Gastroesophageal sphincter (tissue), 4 donors: Measurements from ENCODE around the gene MBNL3. TPM values are rescaled to one million over a fixed set of nuclear protein-coding genes. Genes with fewer than 3 reads are reported as not detected.

Experiments
- ATAC-seq: fragments of 150-250 bp; one replicate; pipeline ENCODE4 v1.9.1; 2016; ENCODE audit warnings: mild to moderate bottlenecking, moderate library complexity
- H3K27ac ChIP-seq, 4 donors: fragments of 200-600 bp; sonication (generic) in 3 of 4; 1 replicate in 3 of 4; 2 replicates in 1 of 4; pipeline ENCODE4 v1.5.1; 2016 to 2019
- H3K27me3 ChIP-seq: fragments of 200-600 bp; sonication (generic); one replicate; pipeline ENCODE4 v1.5.1; 2019
- H3K36me3 ChIP-seq, 2 donors: fragments of 200-600 bp; sonication (generic); one replicate each; pipeline ENCODE4 v1.5.1; 2019; ENCODE audit warnings: control low read depth in 1 of 2
- H3K4me1 ChIP-seq, 3 donors: fragments of 200-600 bp; sonication (generic); 1 replicate in 2 of 3; 2 replicates in 1 of 3; pipeline ENCODE4 v1.5.1; 2016 to 2019; ENCODE audit warnings: control low read depth in 2 of 3
- H3K4me3 ChIP-seq, 2 donors: fragments of 200-600 bp; sonication (generic); one replicate each; pipeline ENCODE4 v1.5.1; 2019; ENCODE audit warnings: mild to moderate bottlenecking in 1 of 2, moderate library complexity in 1 of 2
- H3K9me3 ChIP-seq, 3 donors: fragments of 200-600 bp; sonication (generic); one replicate each; pipeline ENCODE4 v1.5.1; 2017 to 2019; ENCODE audit warnings: control low read depth in 2 of 3
- EP300 ChIP-seq: sonication (generic); formaldehyde crosslinking; IDR thresholded peaks from one replicate; pipeline ENCODE4 v1.6.1; 2017; ENCODE audit warnings: antibody characterized with exemption, mild to moderate bottlenecking
- POLR2A ChIP-seq, 2 donors: fragments of 450-650 bp; IDR thresholded peaks; one replicate each; pipeline ENCODE4 v1.6.1; 2017; ENCODE audit warnings: antibody characterized with exemption in 2 of 2, mild to moderate bottlenecking in 2 of 2, moderate library complexity in 1 of 2
- POLR2AphosphoS5 ChIP-seq: sonication (generic); formaldehyde crosslinking; IDR thresholded peaks from one replicate; pipeline ENCODE4 v1.6.1; 2017; ENCODE audit warnings: antibody characterized with exemption
- WGBS, 2 donors: methylation state at CpG; one replicate each; pipeline ENCODE4 v1.1.5; 2018; ENCODE audit warnings: low coverage in 1 of 2; 5-methylcytosine and 5-hydroxymethylcytosine counted together
- total RNA-seq, 4 donors: library from RNA; depleted of rRNA; stranded (reverse); fragments of >200 nt; gene quantifications; one replicate each; pipeline ENCODE4 v1.1.0, GENCODE V29; 2016
- TF ChIP-seq, protein P1 (sequence below), 4 experiments: fragments of 200-600 bp in 2 of 4; fragments of 450-650 bp in 2 of 4; sonication (generic) in 1 of 4; IDR thresholded peaks; one replicate each; pipeline ENCODE4 v1.5.1; 2017 to 2019; ENCODE audit warnings: antibody characterized with exemption in 4 of 4, mild to moderate bottlenecking in 2 of 4, moderate library complexity in 2 of 4

Gene MBNL3
- total RNA-seq, 4 donors from 2014 or later: 3.9 to 13.5 (median 5.5) TPM

DNA sequence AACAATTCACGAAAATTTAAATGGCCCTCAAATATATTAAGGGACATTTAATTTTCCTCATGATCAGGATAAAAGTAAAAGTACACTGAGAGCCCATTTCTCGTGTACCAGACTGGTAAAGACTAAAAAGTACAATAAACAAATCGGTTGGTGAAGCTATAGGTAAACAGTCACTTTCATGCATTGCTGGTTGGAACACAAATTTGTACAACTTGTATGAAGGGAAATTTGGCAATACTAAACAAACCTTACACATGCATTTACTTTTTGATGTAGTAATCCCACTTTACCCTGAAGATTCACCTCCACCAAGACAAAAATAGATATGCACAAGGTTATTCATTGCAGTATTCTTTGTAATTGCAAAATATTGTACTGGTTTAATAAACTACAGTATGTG is 31.4 kb upstream of the MBNL3 start:
- Histone ChIP-seq H3K27me3 (no peaks in the 10 kb centered on the region), H3K36me3 (no peaks in the 10 kb centered on the region), H3K27ac (no peak overlapping the region), H3K9me3 (no peaks in the 10 kb centered on the region), H3K4me1 (no peaks in the 10 kb centered on the region), H3K4me3 (no peak overlapping the region)
- WGBS, 2 donors: 51 to 80% methylated on average over 3 of the region's 3 CpGs
- TF ChIP-seq EP300 (no peak), POLR2A (IDR thresholded peaks at IDR 0.05) (no peak), POLR2AphosphoS5 (no peak)
- TF ChIP-seq, protein P1, sequence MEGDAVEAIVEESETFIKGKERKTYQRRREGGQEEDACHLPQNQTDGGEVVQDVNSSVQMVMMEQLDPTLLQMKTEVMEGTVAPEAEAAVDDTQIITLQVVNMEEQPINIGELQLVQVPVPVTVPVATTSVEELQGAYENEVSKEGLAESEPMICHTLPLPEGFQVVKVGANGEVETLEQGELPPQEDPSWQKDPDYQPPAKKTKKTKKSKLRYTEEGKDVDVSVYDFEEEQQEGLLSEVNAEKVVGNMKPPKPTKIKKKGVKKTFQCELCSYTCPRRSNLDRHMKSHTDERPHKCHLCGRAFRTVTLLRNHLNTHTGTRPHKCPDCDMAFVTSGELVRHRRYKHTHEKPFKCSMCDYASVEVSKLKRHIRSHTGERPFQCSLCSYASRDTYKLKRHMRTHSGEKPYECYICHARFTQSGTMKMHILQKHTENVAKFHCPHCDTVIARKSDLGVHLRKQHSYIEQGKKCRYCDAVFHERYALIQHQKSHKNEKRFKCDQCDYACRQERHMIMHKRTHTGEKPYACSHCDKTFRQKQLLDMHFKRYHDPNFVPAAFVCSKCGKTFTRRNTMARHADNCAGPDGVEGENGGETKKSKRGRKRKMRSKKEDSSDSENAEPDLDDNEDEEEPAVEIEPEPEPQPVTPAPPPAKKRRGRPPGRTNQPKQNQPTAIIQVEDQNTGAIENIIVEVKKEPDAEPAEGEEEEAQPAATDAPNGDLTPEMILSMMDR (IDR thresholded peaks at IDR 0.05): no peak
- ATAC-seq: no peak

DNA sequence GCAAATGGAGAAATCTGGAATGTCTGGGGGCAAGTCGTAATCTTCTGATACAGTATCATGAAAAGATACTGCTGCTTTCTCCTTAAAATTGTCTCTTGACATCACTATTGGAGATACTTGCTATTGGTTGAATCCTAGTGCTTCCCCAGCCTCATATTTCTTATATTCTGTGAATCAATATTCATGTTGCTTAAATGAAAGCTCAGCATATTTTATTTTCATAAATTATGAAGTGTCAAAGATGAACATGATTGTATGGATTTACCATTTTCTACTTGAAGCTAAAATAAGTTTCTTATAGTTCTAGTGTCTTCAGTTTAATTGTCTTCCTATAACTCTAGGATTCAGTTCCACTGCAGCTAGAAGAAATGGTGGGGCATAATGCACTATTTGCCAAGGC is 29.6 kb upstream of the MBNL3 start:
- H3K36me3 ChIP-seq: no peaks in the 10 kb centered on the region
- H3K4me1 ChIP-seq: no peaks in the 10 kb centered on the region
- TF ChIP-seq POLR2AphosphoS5: no peak
- WGBS, 2 donors: 69 to 88% methylated on average over 1 of the region's 1 CpG
- no peak overlapping the region for H3K4me3 ChIP-seq
- H3K27ac ChIP-seq: no peak overlapping the region
- ATAC-seq: no peak
- no peaks in the 10 kb centered on the region for H3K27me3 ChIP-seq
- H3K9me3 ChIP-seq: no peaks in the 10 kb centered on the region

DNA sequence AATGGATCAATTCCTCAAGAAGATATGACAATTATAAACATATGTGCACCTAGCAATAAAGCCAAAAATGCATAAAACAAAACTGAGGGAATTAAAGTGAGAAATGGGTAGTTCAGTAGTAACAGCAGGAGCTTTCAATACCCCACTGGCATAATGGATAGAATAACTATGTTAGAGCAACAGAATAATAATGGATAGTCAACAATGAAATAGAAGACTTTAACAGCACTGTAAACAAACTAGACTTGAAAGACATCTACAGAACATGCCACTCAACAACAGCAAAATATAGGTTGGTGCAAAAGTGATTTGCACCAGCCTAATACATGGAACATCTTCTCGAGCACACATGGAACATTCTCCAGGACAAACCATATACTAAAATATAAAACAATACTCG is 20.0 kb upstream of the MBNL3 start:
- 69 to 95% methylated on average over 2 of the region's 2 CpGs for WGBS, 2 donors
- Histone ChIP-seq H3K4me1 (no peaks in the 10 kb centered on the region), H3K27me3 (no peaks in the 10 kb centered on the region), H3K36me3 (no peaks in the 10 kb centered on the region), H3K27ac (no peak overlapping the region), H3K4me3 (no peak overlapping the region), H3K9me3 (no peaks in the 10 kb centered on the region)
- no peak for ATAC-seq
- TF ChIP-seq, protein P1 (IDR thresholded peaks at IDR 0.05): no peak
- TF ChIP-seq POLR2A (IDR thresholded peaks at IDR 0.05) (no peak), EP300 (no peak), POLR2AphosphoS5 (no peak)

DNA sequence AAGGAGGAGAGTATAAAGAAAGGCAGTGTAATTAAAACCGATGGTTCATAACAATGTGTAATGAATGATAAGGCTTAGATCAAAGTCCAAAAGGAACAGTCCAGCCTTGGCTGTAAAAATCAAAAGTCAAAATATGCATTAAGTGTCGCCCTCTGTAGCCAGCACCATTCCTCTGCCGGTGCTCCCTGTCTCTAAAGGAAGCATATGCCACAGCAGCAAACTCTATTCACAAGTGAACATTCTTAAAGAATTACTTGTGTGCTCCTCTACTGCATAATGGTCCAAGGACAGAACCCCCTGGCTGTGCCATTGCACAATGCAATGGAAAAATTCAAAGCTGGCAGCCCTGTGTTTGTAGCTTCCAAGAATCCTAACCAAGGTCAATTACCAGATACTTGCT is 16.3 kb upstream of the MBNL3 start:
- Histone ChIP-seq H3K27me3 (no peaks in the 10 kb centered on the region), H3K9me3 (no peaks in the 10 kb centered on the region), H3K4me1 (no peaks in the 10 kb centered on the region), H3K36me3 (no peaks in the 10 kb centered on the region), H3K27ac (no peak overlapping the region), H3K4me3 (no peak overlapping the region)
- TF ChIP-seq POLR2A (IDR thresholded peaks at IDR 0.05) (no peak), EP300 (no peak), POLR2AphosphoS5 (no peak)
- TF ChIP-seq, protein P1 (IDR thresholded peaks at IDR 0.05): no peak
- WGBS, 2 donors: 55% methylated on average over 2 of the region's 3 CpGs; no CpG with 5 or more reads in 1 of the 2 donors
- ATAC-seq: no peak

DNA sequence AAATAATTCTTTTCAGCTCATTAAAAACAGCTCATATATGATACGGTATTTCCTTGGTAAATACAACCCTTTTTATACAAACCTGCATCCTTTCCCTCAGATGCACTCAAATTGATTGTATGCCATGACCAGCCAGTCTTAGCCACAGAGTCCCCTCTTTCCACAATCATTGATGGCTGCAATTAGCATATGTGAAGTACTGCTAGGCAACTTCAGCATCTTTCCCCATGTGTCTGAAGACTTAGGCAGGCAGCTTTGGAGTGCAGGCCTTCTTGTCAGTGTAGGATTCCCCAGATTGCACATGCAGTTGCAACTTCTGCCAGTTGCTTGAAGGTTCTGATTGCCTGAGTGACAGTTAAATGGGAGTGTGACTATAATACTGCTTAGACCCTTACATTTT is 15.6 kb upstream of the MBNL3 start:
- H3K4me1 ChIP-seq: no peaks in the 10 kb centered on the region
- H3K27me3 ChIP-seq: no peaks in the 10 kb centered on the region
- 63 to 70% methylated on average over 1 of the region's 1 CpG for WGBS, 2 donors
- H3K27ac ChIP-seq: no peak overlapping the region
- H3K4me3 ChIP-seq: no peak overlapping the region
- TF ChIP-seq EP300 (no peak), POLR2AphosphoS5 (no peak), POLR2A (IDR thresholded peaks at IDR 0.05) (no peak)
- TF ChIP-seq, protein P1 (IDR thresholded peaks at IDR 0.05): no peak
- no peaks in the 10 kb centered on the region for H3K9me3 ChIP-seq
- ATAC-seq: no peak
- no peaks in the 10 kb centered on the region for H3K36me3 ChIP-seq
